Mononuclear cell (primary cell): ENCODE results near the gene CASZ1. TPM values are rescaled to one million over a fixed set of nuclear protein-coding genes. Genes with fewer than 3 reads are reported as not detected.

Source experiments
- H3K27me3 ChIP-seq: 2 replicates; pipeline ENCODE4 v1.6.0; 2011; ENCODE audit warnings: low read length, control low read depth; ENCODE audit not compliant: insufficient read depth
- H3K4me1 ChIP-seq: 2 replicates; pipeline ENCODE4 v1.5.1; 2011; ENCODE audit warnings: mild to moderate bottlenecking, low read length, control low read depth; ENCODE audit not compliant: insufficient read depth
- H3K4me3 ChIP-seq: 2 replicates; pipeline ENCODE4 v1.5.1; 2011; ENCODE audit warnings: mild to moderate bottlenecking, low read length, moderate library complexity
- H3K9me3 ChIP-seq: 2 replicates; pipeline ENCODE4 v1.5.1; 2011; ENCODE audit warnings: low read depth, mild to moderate bottlenecking, control low read depth, low read length
- total RNA-seq: library from RNA; depleted of rRNA; stranded (reverse); fragments of >200 nt; gene quantifications from one replicate; pipeline ENCODE4 v1.2.3, GENCODE V29; 2012

CASZ1 gene
- total RNA-seq, 1 donor, result 18.8 TPM

DNA sequence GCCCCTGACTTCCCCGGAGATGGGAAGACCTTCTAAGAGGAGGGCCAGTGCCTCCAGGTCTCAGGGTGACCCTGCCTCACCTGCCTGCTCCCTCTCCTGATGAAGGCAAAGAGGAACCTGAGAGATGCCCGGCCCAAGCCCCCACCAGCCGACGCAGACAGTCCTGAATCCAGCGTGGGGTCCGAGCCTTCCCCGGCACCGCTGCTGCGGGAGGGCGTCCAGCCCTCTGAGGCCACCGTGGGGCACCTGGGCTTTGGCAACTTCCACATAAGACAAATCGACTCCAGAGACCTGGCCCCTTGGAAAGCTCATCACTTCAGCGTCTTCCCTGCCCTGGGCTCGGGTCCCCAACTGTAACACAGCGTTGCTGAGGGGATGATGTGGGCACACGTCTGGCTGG is 122.2 kb downstream of the CASZ1 start:
- Histone ChIP-seq H3K27me3 (no peaks in the 10 kb centered on the region), H3K9me3 (no peaks in the 10 kb centered on the region), H3K4me3 (no peak overlapping the region), H3K4me1 (no peaks in the 10 kb centered on the region)

GRCh38 chr1:10673109-10673711 is 123.2 kb downstream of the CASZ1 start:
- no peak overlapping the region for H3K4me3 ChIP-seq
- H3K4me1 ChIP-seq, result no peaks in the 10 kb centered on the region
- H3K9me3 ChIP-seq, result no peaks in the 10 kb centered on the region
- no peaks in the 10 kb centered on the region for H3K27me3 ChIP-seq

DNA sequence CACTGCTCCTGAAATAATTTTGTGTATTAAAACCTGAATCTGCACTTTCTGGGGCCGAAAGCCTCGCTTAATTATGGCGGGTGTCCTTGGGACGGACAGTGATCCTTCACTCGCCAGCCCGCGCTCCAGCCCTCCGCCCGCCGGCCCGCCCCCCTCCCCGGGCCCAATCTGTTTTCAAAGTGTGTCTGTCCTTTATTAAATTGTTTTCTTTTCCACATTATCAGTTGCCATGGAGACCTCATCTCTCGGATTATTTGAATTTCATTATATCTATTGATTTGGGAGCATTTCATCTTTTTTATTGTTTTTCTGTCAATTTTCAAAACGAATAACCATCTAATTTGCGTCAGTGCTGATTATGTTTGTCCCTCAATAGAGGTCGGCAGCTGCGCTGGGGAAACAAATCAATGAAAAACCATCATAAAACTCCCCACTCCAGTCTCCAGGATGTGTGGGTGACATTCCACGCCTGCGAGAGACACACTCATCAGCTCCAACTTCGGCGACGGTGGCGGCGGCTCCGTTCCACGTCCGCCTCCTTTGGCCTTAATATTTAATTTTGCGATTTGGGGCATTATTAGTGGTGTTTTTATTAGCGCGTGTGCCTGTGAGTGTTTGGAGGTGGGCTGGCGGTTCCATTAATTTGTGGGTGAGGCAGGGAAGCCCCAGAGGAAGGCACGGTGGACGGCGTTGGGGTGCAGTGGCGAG is 123.9 kb downstream of the CASZ1 start:
- no peaks in the 10 kb centered on the region for H3K4me1 ChIP-seq
- H3K9me3 ChIP-seq, result no peaks in the 10 kb centered on the region
- H3K27me3 ChIP-seq, result no peaks in the 10 kb centered on the region
- H3K4me3 ChIP-seq, result no peak overlapping the region

GRCh38 chr1:10671622-10672342 is 124.7 kb downstream of the CASZ1 start:
- H3K4me3 ChIP-seq, result no peak overlapping the region
- H3K27me3 ChIP-seq, result no peaks in the 10 kb centered on the region
- no peaks in the 10 kb centered on the region for H3K4me1 ChIP-seq
- no peaks in the 10 kb centered on the region for H3K9me3 ChIP-seq

GRCh38 chr1:10671090-10671489 is 125.4 kb downstream of the CASZ1 start:
- Histone ChIP-seq H3K9me3 (no peaks in the 10 kb centered on the region), H3K4me3 (no peak overlapping the region), H3K27me3 (no peaks in the 10 kb centered on the region), H3K4me1 (no peaks in the 10 kb centered on the region)

- no peak overlapping the region for H3K4me3 ChIP-seq
- no peaks in the 10 kb centered on the region for H3K27me3 ChIP-seq
- H3K9me3 ChIP-seq, result no peaks in the 10 kb centered on the region
- H3K4me1 ChIP-seq, result no peaks in the 10 kb centered on the region
Observed at GRCh38 chr1:10670190-10670589, 126.3 kb downstream of the CASZ1 start.

- H3K4me3 ChIP-seq, result no peak overlapping the region
- no peaks in the 10 kb centered on the region for H3K4me1 ChIP-seq
- H3K27me3 ChIP-seq, result no peaks in the 10 kb centered on the region
- no peaks in the 10 kb centered on the region for H3K9me3 ChIP-seq
Observed at GRCh38 chr1:10669570-10669969, 126.9 kb downstream of the CASZ1 start.

- no peaks in the 10 kb centered on the region for H3K27me3 ChIP-seq
- H3K9me3 ChIP-seq, result no peaks in the 10 kb centered on the region
- no peaks in the 10 kb centered on the region for H3K4me1 ChIP-seq
- H3K4me3 ChIP-seq, result no peak overlapping the region
Observed at GRCh38 chr1:10667861-10668761, 128.3 kb downstream of the CASZ1 start.

DNA sequence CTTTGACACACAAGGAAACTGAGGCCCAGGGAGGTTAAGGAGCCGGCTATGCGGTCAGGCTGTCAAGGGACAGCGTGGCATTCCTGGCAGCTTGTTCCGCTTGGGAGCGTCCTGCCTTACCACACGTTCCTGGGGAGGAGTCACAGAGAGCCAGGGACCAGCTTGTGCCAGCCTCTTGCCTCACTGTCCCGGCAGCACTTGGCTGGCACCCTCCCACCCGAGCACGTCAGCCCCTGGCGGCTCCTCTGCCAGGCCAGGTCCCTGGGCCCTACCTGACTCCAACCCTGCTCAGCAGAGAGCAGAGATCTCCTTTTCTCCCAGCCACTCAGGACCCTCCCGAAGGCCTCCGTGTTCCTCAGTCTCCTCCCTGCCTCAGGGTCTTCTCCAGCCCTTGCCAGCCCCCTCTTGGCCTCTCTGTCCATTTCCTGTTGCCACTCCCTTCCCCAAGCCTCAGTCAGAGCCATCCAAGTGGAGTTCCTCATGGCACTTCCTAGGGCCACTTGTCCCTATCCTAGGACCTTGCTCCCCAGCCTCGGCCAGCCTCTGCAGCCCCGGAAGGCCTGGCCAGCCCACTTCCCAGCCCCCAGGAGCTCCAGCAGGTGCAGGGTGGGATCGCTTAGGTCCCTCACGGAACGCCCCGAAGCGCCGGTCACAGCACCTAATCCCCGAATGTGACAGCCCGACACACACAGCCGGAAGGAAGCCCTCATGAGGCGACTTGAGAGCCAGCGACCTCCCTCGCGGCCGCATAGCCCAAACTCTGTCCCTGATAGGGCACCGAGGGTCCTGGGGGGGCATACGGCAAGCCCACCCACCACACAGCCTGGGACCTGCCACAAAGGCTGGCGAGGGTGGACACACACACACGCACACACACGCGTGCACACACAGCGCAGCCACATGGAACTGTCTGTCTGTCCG is 130.3 kb downstream of the CASZ1 start:
- no peak overlapping the region for H3K4me3 ChIP-seq
- no peaks in the 10 kb centered on the region for H3K4me1 ChIP-seq
- H3K9me3 ChIP-seq, result no peaks in the 10 kb centered on the region
- H3K27me3 ChIP-seq, result no peaks in the 10 kb centered on the region

- Histone ChIP-seq H3K27me3 (no peaks in the 10 kb centered on the region), H3K4me3 (no peak overlapping the region), H3K9me3 (no peaks in the 10 kb centered on the region), H3K4me1 (no peaks in the 10 kb centered on the region)
Observed at GRCh38 chr1:10665226-10665625, 131.2 kb downstream of the CASZ1 start.

DNA sequence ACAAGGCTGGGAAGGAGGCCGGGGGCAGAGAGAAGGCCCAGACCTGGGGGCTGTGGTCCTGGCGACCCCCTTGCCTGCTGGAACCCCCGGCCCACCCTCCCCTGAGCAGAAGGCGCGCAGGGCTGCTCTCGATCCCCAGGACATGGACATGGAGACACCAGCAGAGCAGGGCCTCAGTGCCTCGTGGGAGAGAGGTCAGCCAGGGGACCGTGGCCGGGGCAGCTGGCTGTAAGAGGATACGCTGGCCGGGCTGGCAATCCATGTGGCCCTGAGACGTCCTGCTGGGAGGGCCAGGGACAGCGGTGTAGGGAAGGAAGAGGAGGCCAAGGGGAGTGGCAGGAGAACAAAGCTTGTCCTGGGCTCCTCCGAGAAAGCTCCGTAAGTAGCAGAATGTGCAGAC is 132.2 kb downstream of the CASZ1 start:
- no peaks in the 10 kb centered on the region for H3K9me3 ChIP-seq
- H3K27me3 ChIP-seq, result no peaks in the 10 kb centered on the region
- H3K4me1 ChIP-seq, result no peaks in the 10 kb centered on the region
- H3K4me3 ChIP-seq, result no peak overlapping the region

- no peak overlapping the region for H3K4me3 ChIP-seq
- H3K4me1 ChIP-seq, result no peaks in the 10 kb centered on the region
- no peaks in the 10 kb centered on the region for H3K9me3 ChIP-seq
- no peaks in the 10 kb centered on the region for H3K27me3 ChIP-seq
Observed at GRCh38 chr1:10663678-10664035, 132.8 kb downstream of the CASZ1 start.

- Histone ChIP-seq H3K27me3 (no peaks in the 10 kb centered on the region), H3K9me3 (no peaks in the 10 kb centered on the region), H3K4me1 (no peaks in the 10 kb centered on the region), H3K4me3 (no peak overlapping the region)
Observed at GRCh38 chr1:10662824-10663677, 133.4 kb downstream of the CASZ1 start.
